Neural cell (in vitro differentiated cells): ENCODE measurements around the gene BTBD6. TPM values are rescaled to one million over a fixed set of nuclear protein-coding genes. Genes with fewer than 3 reads are reported as not detected.

Experiments used
- H2AFZ ChIP-seq: fragments of 200-600, 300-800 bp; sonication (generic), shearing (Covaris generic); 2 replicates; pipeline ENCODE4 v1.6.0; 2014; ENCODE audit warnings: low read depth, mild to moderate bottlenecking, antibody characterized with exemption, low read length, moderate library complexity
- H3F3A ChIP-seq: fragments of 200-600 bp; shearing (Covaris generic); 2 replicates; pipeline ENCODE4 v1.6.1; 2016; ENCODE audit warnings: mild to moderate bottlenecking, moderate library complexity, mixed read lengths, antibody characterized with exemption, low read length; ENCODE audit not compliant: insufficient read depth, poor library complexity, severe bottlenecking
- H3K27ac ChIP-seq: fragments of 200-600, 300-800 bp; sonication (generic), shearing (Covaris generic); 2 replicates; pipeline ENCODE4 v1.5.1; 2014; ENCODE audit warnings: mild to moderate bottlenecking, low read length, moderate library complexity
- H3K27me3 ChIP-seq: fragments of 300-800, 200-600 bp; sonication (generic), shearing (Covaris generic); 2 replicates; pipeline ENCODE4 v1.6.0; 2014; ENCODE audit warnings: mild to moderate bottlenecking, low read depth, low read length, moderate library complexity; ENCODE audit not compliant: insufficient read depth
- H3K36me3 ChIP-seq: fragments of 300-800, 200-600 bp; sonication (generic), shearing (Covaris generic); 2 replicates; pipeline ENCODE4 v1.5.1; 2014; ENCODE audit warnings: mild to moderate bottlenecking, antibody characterized with exemption, low read length, moderate library complexity; ENCODE audit not compliant: insufficient read depth
- H3K4me2 ChIP-seq: fragments of 300-800, 200-600 bp; sonication (generic), shearing (Covaris generic); 2 replicates; pipeline ENCODE4 v1.6.0; 2014; ENCODE audit warnings: mild to moderate bottlenecking, low read length
- H3K4me3 ChIP-seq: fragments of 300-800, 200-600 bp; sonication (generic), shearing (Covaris generic); 2 replicates; pipeline ENCODE4 v1.5.1; 2014; ENCODE audit warnings: mild to moderate bottlenecking, low read length, moderate library complexity
- H3K79me2 ChIP-seq: fragments of 200-600 bp; shearing (Covaris generic); replicated peaks from 2 replicates; pipeline ENCODE4 v1.6.0; 2014; ENCODE audit warnings: mild to moderate bottlenecking, low read length, moderate library complexity; ENCODE audit not compliant: insufficient read depth
- H3K9ac ChIP-seq: fragments of 300-800, 200-600 bp; sonication (generic), shearing (Covaris generic); 2 replicates; pipeline ENCODE4 v1.6.1; 2016; ENCODE audit warnings: mild to moderate bottlenecking, low read length, mixed read lengths
- H3K9me2 ChIP-seq: fragments of 200-600 bp; shearing (Covaris generic); 2 replicates; pipeline ENCODE4 v1.6.1; 2016; ENCODE audit warnings: mild to moderate bottlenecking, low read length, mixed read lengths; ENCODE audit not compliant: insufficient read depth
- H3K9me3 ChIP-seq: fragments of 200-600, 300-800 bp; sonication (generic), shearing (Covaris generic); 2 replicates; pipeline ENCODE4 v1.6.1; 2016; ENCODE audit warnings: mild to moderate bottlenecking, mixed run types, low read length, moderate library complexity, mixed read lengths
- H4K20me1 ChIP-seq: fragments of 200-600 bp; shearing (Covaris generic); 2 replicates; pipeline ENCODE4 v1.6.1; 2016; ENCODE audit warnings: mild to moderate bottlenecking, mixed run types; ENCODE audit not compliant: insufficient read depth
- CTCF ChIP-seq: fragments of 450-650 bp; IDR thresholded peaks from 2 replicates; pipeline ENCODE4 v1.5.1; 2014; ENCODE audit warnings: antibody characterized with exemption, mild to moderate bottlenecking, moderate library complexity; ENCODE audit not compliant: poor library complexity, severe bottlenecking
- EP300 ChIP-seq: fragments of 450-650 bp; conservative IDR thresholded peaks from 2 replicates; pipeline ENCODE4 v1.6.1; 2014; ENCODE audit warnings: antibody characterized with exemption, mild to moderate bottlenecking, moderate library complexity; ENCODE audit not compliant: poor library complexity, severe bottlenecking
- EZH2 ChIP-seq: fragments of 200-600, 300-800 bp; shearing (Covaris generic), sonication (generic); IDR thresholded peaks from 2 replicates; pipeline ENCODE4 v1.6.1; 2014; ENCODE audit warnings: antibody characterized with exemption, low read length, borderline replicate concordance, mild to moderate bottlenecking; ENCODE audit not compliant: insufficient read depth, poor library complexity, severe bottlenecking
- MXI1 ChIP-seq: fragments of 450-650 bp; conservative IDR thresholded peaks from 2 replicates; pipeline ENCODE4 v1.6.1; 2014; ENCODE audit warnings: antibody characterized with exemption, mild to moderate bottlenecking; ENCODE audit not compliant: poor library complexity, severe bottlenecking
- POLR2AphosphoS5 ChIP-seq: IDR thresholded peaks from 2 replicates; pipeline ENCODE4 v1.6.1; 2012
- RAD21 ChIP-seq: fragments of 450-650 bp; conservative IDR thresholded peaks from 2 replicates; pipeline ENCODE4 v1.6.1; 2014; ENCODE audit warnings: antibody characterized with exemption, mild to moderate bottlenecking, moderate library complexity
- REST ChIP-seq: IDR thresholded peaks from 2 replicates; pipeline ENCODE4 v1.6.1; 2012; ENCODE audit warnings: borderline replicate concordance
- SMC3 ChIP-seq: fragments of 450-650 bp; conservative IDR thresholded peaks from 2 replicates; pipeline ENCODE4 v1.6.1; 2014; ENCODE audit warnings: antibody characterized with exemption, mild to moderate bottlenecking, moderate library complexity; ENCODE audit not compliant: poor library complexity
- TAF1 ChIP-seq: IDR thresholded peaks from 2 replicates; pipeline ENCODE4 v1.6.1; 2012; ENCODE audit warnings: low read depth
- polyA plus RNA-seq: library from polyadenylated mRNA; depleted of rRNA; stranded (reverse); fragments of >200 nt; gene quantifications from 2 replicates; pipeline ENCODE4 v1.2.3, GENCODE V29; 2014

Gene BTBD6
- polyA plus RNA-seq, 1 donor from 2014 or later, result 94.1 TPM

GRCh38 chr14:105228562-105228961, 19.8 kb upstream of the BTBD6 start:
- Histone ChIP-seq H3K27ac (no peak overlapping the region), H3K36me3 (peaks cover 7% of the 10 kb centered on the region), H4K20me1 (no peaks in the 10 kb centered on the region), H3K9me3 (no peaks in the 10 kb centered on the region), H3F3A (no peaks in the 10 kb centered on the region), H3K4me2 (no peak overlapping the region), H3K4me3 (no peak overlapping the region), H3K9ac (no peak overlapping the region), H2AFZ (no peak overlapping the region), H3K9me2 (no peaks in the 10 kb centered on the region), H3K79me2 (no peaks in the 10 kb centered on the region), H3K27me3 (no peaks in the 10 kb centered on the region)
- no peak for TF ChIP-seq SMC3
- no peak for TF ChIP-seq RAD21
- TF ChIP-seq CTCF, result no peak
- TF ChIP-seq POLR2AphosphoS5, result no peak
- TF ChIP-seq EZH2, result no peak
- TF ChIP-seq TAF1, result no peak
- no peak for TF ChIP-seq EP300
- TF ChIP-seq MXI1, result no peak
- no peak for TF ChIP-seq REST

- no peaks in the 10 kb centered on the region for H4K20me1 ChIP-seq
- no peaks in the 10 kb centered on the region for H3F3A ChIP-seq
- H3K4me3 ChIP-seq, result no peak overlapping the region
- no peak overlapping the region for H3K4me2 ChIP-seq
- H2AFZ ChIP-seq, result no peak overlapping the region
- no peaks in the 10 kb centered on the region for H3K9me3 ChIP-seq
- H3K9ac ChIP-seq, result no peak overlapping the region
- TF ChIP-seq TAF1, result no peak
- TF ChIP-seq RAD21, result no peak
- TF ChIP-seq REST, result no peak
- no peak for TF ChIP-seq EZH2
- no peak for TF ChIP-seq SMC3
- no peak for TF ChIP-seq POLR2AphosphoS5
- peaks cover 7% of the 10 kb centered on the region for H3K36me3 ChIP-seq
- no peaks in the 10 kb centered on the region for H3K27me3 ChIP-seq
- H3K79me2 ChIP-seq, result no peaks in the 10 kb centered on the region
- H3K27ac ChIP-seq, result no peak overlapping the region
- H3K9me2 ChIP-seq, result no peaks in the 10 kb centered on the region
These were observed 19.2 kb upstream of the BTBD6 start for GRCh38 chr14:105229099-105229655.
